HEK293T (cell line): ENCODE results near the gene RNF114.

Experiments
- ARNT ChIP-seq: fragments of 450-650 bp; IDR thresholded peaks from 2 replicates; pipeline ENCODE4 v1.6.1; 2017; ENCODE audit warnings: mild to moderate bottlenecking
- BHLHE40 ChIP-seq: fragments of 450-650 bp; IDR thresholded peaks from 2 replicates; pipeline ENCODE4 v1.6.1; 2016; ENCODE audit warnings: mild to moderate bottlenecking, moderate library complexity, borderline replicate concordance
- FOXK2 ChIP-seq: fragments of 450-650 bp; IDR thresholded peaks from 2 replicates; pipeline ENCODE4 v1.6.1; 2016; ENCODE audit warnings: mild to moderate bottlenecking
- FOXM1 ChIP-seq: fragments of 450-650 bp; IDR thresholded peaks from 2 replicates; pipeline ENCODE4 v1.6.1; 2017; ENCODE audit warnings: mild to moderate bottlenecking, borderline replicate concordance
- HDGF ChIP-seq: fragments of 450-650 bp; IDR thresholded peaks from 2 replicates; pipeline ENCODE4 v1.6.1; 2017; ENCODE audit warnings: antibody characterized with exemption, borderline replicate concordance
- SUZ12 ChIP-seq: fragments of 450-650 bp; IDR thresholded peaks from 2 replicates; pipeline ENCODE4 v1.6.1; 2016; ENCODE audit warnings: mild to moderate bottlenecking
- TARDBP ChIP-seq: fragments of 450-650 bp; IDR thresholded peaks from 2 replicates; pipeline ENCODE4 v1.6.1; 2016

- TF ChIP-seq FOXK2 (no peak), ARNT (no peak), BHLHE40 (no peak), SUZ12 (no peak), FOXM1 (no peak), TARDBP (no peak), HDGF (no peak)
Observed at GRCh38 chr20:49886571-49887213, 49.5 kb upstream of the RNF114 start.
